IMR-90 (cell line): ENCODE results near the gene KAT6B.

Source experiments
- FOS ChIP-seq: fragments of 150-350 bp; IDR thresholded peaks from 2 replicates; pipeline ENCODE4 v1.6.1; 2016; ENCODE audit warnings: low read depth, low read length
- MAZ ChIP-seq: IDR thresholded peaks from 2 replicates; pipeline ENCODE4 v1.6.1; 2012; ENCODE audit warnings: low read depth, mild to moderate bottlenecking, low read length, improper control_type of control experiment, moderate library complexity, borderline replicate concordance
- POLR2A ChIP-seq: IDR thresholded peaks from 2 replicates; pipeline ENCODE4 v1.6.1; 2012; ENCODE audit warnings: mild to moderate bottlenecking, low read depth, low read length
- RAD21 ChIP-seq: IDR thresholded peaks from 2 replicates; pipeline ENCODE4 v1.6.1; 2012; ENCODE audit warnings: low read length, improper control_type of control experiment
- RCOR1 ChIP-seq: IDR thresholded peaks from 2 replicates; pipeline ENCODE4 v1.6.1; 2012; ENCODE audit warnings: mild to moderate bottlenecking, low read length, improper control_type of control experiment; ENCODE audit not compliant: insufficient replicate concordance
- SMC3 ChIP-seq: fragments of 150-350 bp; IDR thresholded peaks from 2 replicates; pipeline ENCODE4 v1.6.1; 2016; ENCODE audit warnings: low read depth, mild to moderate bottlenecking, antibody characterized with exemption, low read length, moderate library complexity
- TF ChIP-seq, protein P1 (sequence below): conservative IDR thresholded peaks from 2 replicates; pipeline ENCODE4 v1.5.1; 2012; ENCODE audit warnings: mild to moderate bottlenecking, low read depth, low read length, improper control_type of control experiment
- TF ChIP-seq, protein P2 (sequence below): fragments of 150-350 bp; IDR thresholded peaks from 2 replicates; pipeline ENCODE4 v1.6.1; 2016; ENCODE audit warnings: low read depth, mild to moderate bottlenecking, low read length, moderate library complexity, borderline replicate concordance

DNA sequence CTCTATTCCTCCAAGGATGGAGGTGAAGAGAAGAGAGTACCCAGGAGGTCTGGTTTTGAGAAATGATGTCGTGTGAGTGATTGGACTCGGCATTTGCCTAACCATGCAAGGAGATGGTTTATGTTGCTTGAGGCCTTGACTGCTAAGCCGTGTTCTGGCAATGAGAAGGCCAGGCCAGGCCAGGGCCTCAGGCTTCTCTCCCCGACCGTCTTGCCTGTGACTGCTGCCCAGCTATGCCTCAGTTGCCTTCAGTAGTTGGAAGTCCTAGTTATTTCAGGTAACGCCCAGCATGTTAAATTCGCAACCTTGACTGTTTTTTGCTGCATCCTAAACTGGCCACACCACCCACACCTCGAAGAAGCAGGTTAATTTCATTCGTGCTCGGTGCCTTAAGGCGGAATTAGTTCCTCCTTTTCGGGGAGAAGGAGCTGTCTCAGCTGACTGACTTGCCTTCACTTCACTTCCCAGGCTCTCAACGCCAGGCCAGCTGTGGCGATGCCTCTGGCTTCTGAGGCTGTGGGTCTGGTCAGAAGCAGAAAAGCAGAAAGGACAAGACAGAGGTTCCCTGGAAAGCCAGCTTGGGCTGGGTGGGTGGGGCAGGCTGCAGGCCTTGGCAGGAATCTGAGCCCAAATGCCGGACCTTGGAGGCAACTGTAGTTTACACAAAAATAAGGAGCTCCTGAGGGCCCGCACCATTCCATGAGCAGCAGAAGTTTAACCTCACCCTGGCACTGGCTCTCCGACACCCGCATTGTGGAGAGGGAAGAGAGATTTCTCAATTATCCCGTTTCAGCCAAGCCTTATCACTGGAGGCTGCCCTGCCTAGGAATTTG, 223.1 kb downstream of the KAT6B start:
- TF ChIP-seq, protein P1, sequence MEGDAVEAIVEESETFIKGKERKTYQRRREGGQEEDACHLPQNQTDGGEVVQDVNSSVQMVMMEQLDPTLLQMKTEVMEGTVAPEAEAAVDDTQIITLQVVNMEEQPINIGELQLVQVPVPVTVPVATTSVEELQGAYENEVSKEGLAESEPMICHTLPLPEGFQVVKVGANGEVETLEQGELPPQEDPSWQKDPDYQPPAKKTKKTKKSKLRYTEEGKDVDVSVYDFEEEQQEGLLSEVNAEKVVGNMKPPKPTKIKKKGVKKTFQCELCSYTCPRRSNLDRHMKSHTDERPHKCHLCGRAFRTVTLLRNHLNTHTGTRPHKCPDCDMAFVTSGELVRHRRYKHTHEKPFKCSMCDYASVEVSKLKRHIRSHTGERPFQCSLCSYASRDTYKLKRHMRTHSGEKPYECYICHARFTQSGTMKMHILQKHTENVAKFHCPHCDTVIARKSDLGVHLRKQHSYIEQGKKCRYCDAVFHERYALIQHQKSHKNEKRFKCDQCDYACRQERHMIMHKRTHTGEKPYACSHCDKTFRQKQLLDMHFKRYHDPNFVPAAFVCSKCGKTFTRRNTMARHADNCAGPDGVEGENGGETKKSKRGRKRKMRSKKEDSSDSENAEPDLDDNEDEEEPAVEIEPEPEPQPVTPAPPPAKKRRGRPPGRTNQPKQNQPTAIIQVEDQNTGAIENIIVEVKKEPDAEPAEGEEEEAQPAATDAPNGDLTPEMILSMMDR: no peak
- TF ChIP-seq RCOR1: no peak
- TF ChIP-seq, protein P2, sequence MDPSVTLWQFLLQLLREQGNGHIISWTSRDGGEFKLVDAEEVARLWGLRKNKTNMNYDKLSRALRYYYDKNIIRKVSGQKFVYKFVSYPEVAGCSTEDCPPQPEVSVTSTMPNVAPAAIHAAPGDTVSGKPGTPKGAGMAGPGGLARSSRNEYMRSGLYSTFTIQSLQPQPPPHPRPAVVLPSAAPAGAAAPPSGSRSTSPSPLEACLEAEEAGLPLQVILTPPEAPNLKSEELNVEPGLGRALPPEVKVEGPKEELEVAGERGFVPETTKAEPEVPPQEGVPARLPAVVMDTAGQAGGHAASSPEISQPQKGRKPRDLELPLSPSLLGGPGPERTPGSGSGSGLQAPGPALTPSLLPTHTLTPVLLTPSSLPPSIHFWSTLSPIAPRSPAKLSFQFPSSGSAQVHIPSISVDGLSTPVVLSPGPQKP: no peak
- no peak for TF ChIP-seq POLR2A
- TF ChIP-seq MAZ: no peak
- TF ChIP-seq RAD21: no peak
- no peak for TF ChIP-seq SMC3
- no peak for TF ChIP-seq FOS
